Measurements from ENCODE around the gene PARP16. TPM values are rescaled to one million over a fixed set of nuclear protein-coding genes. Genes with fewer than 3 reads are reported as not detected.

The PARP16 gene
- polyA plus RNA-seq, 2 of the 4 experiments (the other 2 are of a cell fraction), result 7.5 to 9.8 TPM

GRCh38 chr15:65213241-65213640 lies 73.4 kb downstream of the PARP16 start:
- Histone ChIP-seq H3K27ac (no peak overlapping the region), H3K9me3 (no peaks in the 10 kb centered on the region), H3K4me3 (no peak overlapping the region), H3K4me2 (no peak overlapping the region), H3K4me1 (peaks cover 7% of the 10 kb centered on the region; the same call in 1 of the 3 replicates)
- no peak for DNase-seq (ENCODE audit: low read depth in 1 of 2, low spot score in 1 of 2)
- ATAC-seq, result no peak
- POLR2A ChIA-PET, result no interaction called here
- CTCF ChIA-PET, result interaction anchor here (1.2 to 2.7 kb wide), 4 partner anchors 14 to 58 kb away, joined by 3 to 17 read pairs (median 6); no protein-coding TSS in a partner anchor
- FAIRE-seq, result no peak
- TF ChIP-seq TFCP2L1 (CRISPR knock-in tag; IDR thresholded peaks at IDR 0.05) (no peak), TP53 (CRISPR knock-in tag; IDR thresholded peaks at IDR 0.05) (no peak), HES2 (IDR thresholded peaks at IDR 0.05) (no peak), KDM5A (IDR thresholded peaks at IDR 0.05) (no peak), HOXB13 (CRISPR knock-in tag; IDR thresholded peaks at IDR 0.05; ENCODE audit: low read depth) (no peak), HDAC2 (IDR thresholded peaks at IDR 0.05) (no peak), CEBPB (IDR thresholded peaks at IDR 0.05) (no peak), RCOR1 (IDR thresholded peaks at IDR 0.05; ENCODE audit: low read depth, low read length) (no peak), KDM1A (IDR thresholded peaks at IDR 0.05; ENCODE audit: low read depth) (no peak), CBX2 (IDR thresholded peaks at IDR 0.05; ENCODE audit: borderline replicate concordance, low read depth) (no peak), FOSL2 (IDR thresholded peaks at IDR 0.05) (no peak), FOSL2 (CRISPR knock-in tag; IDR thresholded peaks at IDR 0.05) (no peak), GATA3 (IDR thresholded peaks at IDR 0.05; ENCODE audit: borderline replicate concordance) (no peak)
- WGBS (ENCODE audit: missing lambda C conversion rate), result 70% methylated on average over 2 of the region's 2 CpGs

DNA sequence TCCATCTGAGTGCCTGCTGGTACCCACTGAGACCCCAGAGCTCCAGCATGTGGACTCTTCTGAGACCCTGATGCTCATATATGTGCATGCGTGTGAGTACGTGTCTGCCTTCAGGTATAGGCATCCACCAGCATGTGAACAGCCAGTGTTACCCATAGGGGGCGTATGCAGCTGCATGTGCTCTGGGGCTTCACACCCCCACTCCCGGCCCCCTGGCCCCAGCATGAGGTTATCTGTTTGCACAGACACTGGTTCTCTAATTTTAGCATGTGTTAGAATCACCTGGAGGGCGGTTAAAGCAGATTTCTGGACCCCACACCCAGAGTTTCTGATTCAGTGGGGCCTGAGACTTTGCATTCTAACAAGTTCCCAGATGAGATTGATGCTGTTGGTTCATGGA lies 74.6 kb downstream of the PARP16 start:
- H3K4me3 ChIP-seq, result no peak overlapping the region
- H3K27ac ChIP-seq, result no peak overlapping the region
- no peak overlapping the region for H3K4me2 ChIP-seq
- no peak for FAIRE-seq
- WGBS (ENCODE audit: missing lambda C conversion rate), result 52% methylated on average over 5 of the region's 5 CpGs
- ChIA-PET CTCF (interaction anchor here (0.8 to 2.7 kb wide), 16 partner anchors 9 to 171 kb away, joined by 3 to 17 read pairs (median 4); partner anchors contain the start of gene CLPX), POLR2A (no interaction called here)
- peaks cover 7% of the 10 kb centered on the region; the same call in 1 of the 3 replicates for H3K4me1 ChIP-seq
- TF ChIP-seq CBX2 (IDR thresholded peaks at IDR 0.05; ENCODE audit: borderline replicate concordance, low read depth) (no peak), PBX3 (IDR thresholded peaks at IDR 0.05) (no peak), RAD21 (conservative IDR thresholded peaks at IDR 0.05 in 1 of 2, IDR thresholded peaks at IDR 0.05 in 1 of 2) (peak in 1 of 2 experiments; percentile 40; a peak in 2 of 5 replicates), ESRRA (IDR thresholded peaks at IDR 0.05; ENCODE audit: borderline replicate concordance, low read length) (no peak), ZSCAN20 (CRISPR knock-in tag; IDR thresholded peaks at IDR 0.05) (no peak), HOXB5 (CRISPR knock-in tag; IDR thresholded peaks at IDR 0.05) (no peak), HDAC2 (IDR thresholded peaks at IDR 0.05) (no peak), ZNF302 (CRISPR knock-in tag; IDR thresholded peaks at IDR 0.05) (no peak), ZFP36 (IDR thresholded peaks at IDR 0.05; ENCODE audit: borderline replicate concordance, partially characterized antibody) (no peak)
- TF ChIP-seq, protein P1, sequence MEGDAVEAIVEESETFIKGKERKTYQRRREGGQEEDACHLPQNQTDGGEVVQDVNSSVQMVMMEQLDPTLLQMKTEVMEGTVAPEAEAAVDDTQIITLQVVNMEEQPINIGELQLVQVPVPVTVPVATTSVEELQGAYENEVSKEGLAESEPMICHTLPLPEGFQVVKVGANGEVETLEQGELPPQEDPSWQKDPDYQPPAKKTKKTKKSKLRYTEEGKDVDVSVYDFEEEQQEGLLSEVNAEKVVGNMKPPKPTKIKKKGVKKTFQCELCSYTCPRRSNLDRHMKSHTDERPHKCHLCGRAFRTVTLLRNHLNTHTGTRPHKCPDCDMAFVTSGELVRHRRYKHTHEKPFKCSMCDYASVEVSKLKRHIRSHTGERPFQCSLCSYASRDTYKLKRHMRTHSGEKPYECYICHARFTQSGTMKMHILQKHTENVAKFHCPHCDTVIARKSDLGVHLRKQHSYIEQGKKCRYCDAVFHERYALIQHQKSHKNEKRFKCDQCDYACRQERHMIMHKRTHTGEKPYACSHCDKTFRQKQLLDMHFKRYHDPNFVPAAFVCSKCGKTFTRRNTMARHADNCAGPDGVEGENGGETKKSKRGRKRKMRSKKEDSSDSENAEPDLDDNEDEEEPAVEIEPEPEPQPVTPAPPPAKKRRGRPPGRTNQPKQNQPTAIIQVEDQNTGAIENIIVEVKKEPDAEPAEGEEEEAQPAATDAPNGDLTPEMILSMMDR (IDR thresholded peaks at IDR 0.05), result peak; percentile 48
- TF ChIP-seq, protein P2, sequence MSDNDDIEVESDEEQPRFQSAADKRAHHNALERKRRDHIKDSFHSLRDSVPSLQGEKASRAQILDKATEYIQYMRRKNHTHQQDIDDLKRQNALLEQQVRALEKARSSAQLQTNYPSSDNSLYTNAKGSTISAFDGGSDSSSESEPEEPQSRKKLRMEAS (IDR thresholded peaks at IDR 0.05), result 0 out of 2 replicates have a peak, but pooled peaks have one; percentile 66
- peak; percentile 44 to 78; a peak in 3 of 6 replicates for ATAC-seq
- DNase-seq (ENCODE audit: low read depth in 1 of 2, low spot score in 1 of 2), result peak; percentile 48 to 54
- no peaks in the 10 kb centered on the region for H3K9me3 ChIP-seq
